ENCODE results near the gene FTO. TPM values are rescaled to one million over a fixed set of nuclear protein-coding genes. Genes with fewer than 3 reads are reported as not detected.

Gene FTO
- total and polyA plus RNA-seq, 2 of the 8 experiments (the other 6 are each of a cell fraction or from before 2014, with no cell fraction given): 34.5 to 59.8 TPM

- Histone ChIP-seq H2AFZ (ENCODE audit: low read length) (no peak overlapping the region), H3K4me2 (ENCODE audit: insufficient read depth in 1 of 2, low read depth in 2 of 2, low read length in 2 of 2) (no peak overlapping the region), H3K14ac (ENCODE audit: insufficient read length) (no peak overlapping the region), H3K4me1 (replicated peaks in 1 of 4; ENCODE audit: control insufficient read depth in 3 of 4, insufficient read depth in 4 of 4, low read length in 3 of 4) (peaks cover 0 to 6% (median 0%) of the 10 kb centered on the region in 4 experiments; a peak in 1 of 7 replicates), H3K56ac (replicated peaks; ENCODE audit: insufficient read length, low read depth, low read length) (no peak overlapping the region), H3K23me2 (ENCODE audit: low read depth, low read length) (no peaks in the 10 kb centered on the region), H3K79me2 (ENCODE audit: control insufficient read depth in 1 of 2, insufficient read depth in 2 of 2, low read length in 2 of 2) (peaks cover 0 to 34% of the 10 kb centered on the region in 2 experiments; a peak in 2 of 4 replicates), H3K18ac (ENCODE audit: extremely low read depth, low read length) (no peak overlapping the region), H4K91ac (replicated peaks; ENCODE audit: insufficient read length, low read length) (no peak overlapping the region), H2BK5ac (ENCODE audit: low read depth, low read length) (no peak overlapping the region), H3K4ac (replicated peaks; ENCODE audit: insufficient read length, low read depth, low read length) (no peak overlapping the region), H3K9ac (replicated peaks in 1 of 4; ENCODE audit: extremely low read depth in 1 of 4, low read depth in 3 of 4, low read length in 3 of 4) (no peak overlapping the region), H4K5ac (ENCODE audit: insufficient read length, low read depth, low read length) (no peak overlapping the region), H3K9me3 (ENCODE audit: insufficient read depth in 2 of 2, low read depth in 1 of 2, low read length in 1 of 2) (no peaks in the 10 kb centered on the region), H3K23ac (ENCODE audit: insufficient read length) (no peak overlapping the region), H3K27ac (ENCODE audit: low read depth, low read length) (no peak overlapping the region), H3K4me3 (ENCODE audit: extremely low read depth in 1 of 4, insufficient read depth in 2 of 4, low read depth in 3 of 4, low read length in 4 of 4) (no peak overlapping the region), H3K27me3 (replicated peaks in 1 of 4; ENCODE audit: control insufficient read depth in 3 of 4, extremely low read depth in 1 of 4, insufficient read depth in 3 of 4, low read length in 3 of 4) (no peaks in the 10 kb centered on the region), H4K20me1 (replicated peaks in 1 of 2; ENCODE audit: control insufficient read depth in 1 of 2, insufficient read depth in 2 of 2, low read length in 2 of 2) (peaks cover 0 to 4% of the 10 kb centered on the region in 2 experiments), H2BK12ac (ENCODE audit: low read depth, low read length) (no peak overlapping the region), H4K8ac (ENCODE audit: extremely low read depth, insufficient read depth, low read length) (no peak overlapping the region), H2BK20ac (ENCODE audit: low read length) (no peak overlapping the region), H2BK120ac (replicated peaks; ENCODE audit: low read depth, low read length) (no peak overlapping the region), H3K79me1 (ENCODE audit: low read depth, low read length) (peaks cover 3% of the 10 kb centered on the region; the same call in 1 of the 2 replicates), H2AK5ac (ENCODE audit: low read depth, low read length) (no peak overlapping the region), H2BK15ac (ENCODE audit: low read length) (no peak overlapping the region), H3K36me3 (ENCODE audit: control insufficient read depth in 2 of 4, insufficient read depth in 4 of 4, low read length in 3 of 4) (no peaks in the 10 kb centered on the region)
- ChIA-PET CTCF (ENCODE audit: partially characterized antibody) (no interaction called here), POLR2A (ENCODE audit: partially characterized antibody) (no interaction called here)
- FAIRE-seq (no peak), DNase-seq (ENCODE audit: low read depth in 1 of 2, low spot score in 2 of 2) (no peak)
- 87% methylated on average over 3 of the region's 3 CpGs; no CpG with 5 or more reads in 1 of the 2 experiments for WGBS, 2 experiments (ENCODE audit: extremely low coverage in 1 of 2, insufficient coverage in 1 of 2, insufficient read length in 1 of 2, insufficient replicate concordance in 2 of 2, low coverage in 1 of 2, low lambda C conversion rate in 2 of 2, missing lambda C conversion rate in 1 of 2)
- no peak for TF ChIP-seq TAF7 (optimal IDR thresholded peaks at IDR 0.05; ENCODE audit: borderline replicate concordance, low read depth, low read length)
- no peak for TF ChIP-seq TAF1 (IDR thresholded peaks at IDR 0.05; ENCODE audit: low read depth, low read length)
- no peak for TF ChIP-seq E2F6 (IDR thresholded peaks at IDR 0.05)
- TF ChIP-seq SP1 (IDR thresholded peaks at IDR 0.05; ENCODE audit: low read depth, low read length): no peak
- no peak for TF ChIP-seq TCF12 (IDR thresholded peaks at IDR 0.05; ENCODE audit: low read depth, low read length)
- TF ChIP-seq YY1 (IDR thresholded peaks at IDR 0.05; ENCODE audit: low read depth, low read length): no peak
- no peak for TF ChIP-seq CEBPB (IDR thresholded peaks at IDR 0.05; ENCODE audit: low read depth, low read length)
- TF ChIP-seq TBP (IDR thresholded peaks at IDR 0.05; ENCODE audit: low read depth, low read length): no peak
- no peak for TF ChIP-seq GTF2F1 (IDR thresholded peaks at IDR 0.05; ENCODE audit: borderline replicate concordance, low read depth, low read length)
- no peak for TF ChIP-seq PHF8 (conservative IDR thresholded peaks at IDR 0.05; ENCODE audit: low read depth, low read length)
- no peak for TF ChIP-seq KDM5A (IDR thresholded peaks at IDR 0.05; ENCODE audit: low read length)
- no peak for TF ChIP-seq SP2 (IDR thresholded peaks at IDR 0.05; ENCODE audit: low read length)
- no peak for TF ChIP-seq HDAC2 (IDR thresholded peaks at IDR 0.05; ENCODE audit: borderline replicate concordance in 1 of 2, low read depth in 2 of 2, low read length in 2 of 2)
- no peak for TF ChIP-seq MAFK (IDR thresholded peaks at IDR 0.05; ENCODE audit: low read depth, low read length)
- no peak for TF ChIP-seq SIN3A (conservative IDR thresholded peaks at IDR 0.05 in 1 of 2, IDR thresholded peaks at IDR 0.05 in 1 of 2; ENCODE audit: low read depth in 1 of 2, low read length in 2 of 2)
Measured at GRCh38 chr16:53717577-53717976, 13.6 kb downstream of the FTO start.

All from H1 (cell line).